ENCODE results near the gene POLR3B.
"Not testable (repeated sequence)": the region's sequence is repeated elsewhere in the genome, so short reads cannot be mapped to it uniquely, and the experiment has no call there.

POLR3B gene

GRCh38 chr12:106477627-106478026, 120.1 kb downstream of the POLR3B start:
- not testable (repeated sequence) for DNase-seq

DNA sequence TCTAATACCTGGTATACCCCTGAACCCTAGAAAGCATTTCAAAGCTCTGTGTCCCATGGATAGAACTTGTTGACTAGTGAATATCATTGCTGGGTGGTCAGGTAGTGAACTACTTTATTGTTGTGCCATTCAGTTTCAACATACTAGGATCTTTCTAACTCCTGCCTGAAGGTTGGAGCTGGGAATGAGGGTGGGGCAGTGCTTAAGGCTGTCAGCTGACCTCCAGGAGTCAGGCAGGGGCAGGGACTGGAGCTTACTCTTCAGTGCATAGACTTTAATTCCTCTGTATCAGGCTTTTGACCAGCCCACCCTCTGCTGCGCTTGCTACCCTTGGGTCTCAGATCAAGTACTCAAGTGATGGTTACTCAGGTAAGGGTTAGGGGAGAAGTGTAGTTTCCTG, 122.7 kb downstream of the POLR3B start:
- no peak for DNase-seq

DNA sequence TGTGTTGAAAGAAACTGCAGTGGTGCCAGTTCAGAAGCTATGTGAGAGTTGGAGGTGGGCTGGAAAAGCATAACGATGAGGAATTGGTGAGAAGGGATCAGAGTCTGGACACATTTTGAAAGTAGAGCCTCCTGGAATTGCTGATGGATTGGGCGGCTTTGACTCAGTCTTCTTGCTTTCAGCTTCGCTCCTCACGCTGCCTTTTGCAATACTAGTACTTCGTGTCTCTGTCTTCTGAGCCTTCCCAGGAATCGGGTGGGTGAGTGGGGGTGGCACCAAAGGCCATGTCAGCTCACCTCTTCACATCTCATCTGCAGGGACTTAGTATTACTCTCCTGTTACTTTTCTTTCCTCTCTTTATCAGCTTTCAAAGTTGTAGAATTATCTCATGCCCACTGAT, 123.7 kb downstream of the POLR3B start:
- no peak for DNase-seq

- DNase-seq: no peak
Measured at GRCh38 chr12:106487664-106488063, 130.1 kb downstream of the POLR3B start.

DNA sequence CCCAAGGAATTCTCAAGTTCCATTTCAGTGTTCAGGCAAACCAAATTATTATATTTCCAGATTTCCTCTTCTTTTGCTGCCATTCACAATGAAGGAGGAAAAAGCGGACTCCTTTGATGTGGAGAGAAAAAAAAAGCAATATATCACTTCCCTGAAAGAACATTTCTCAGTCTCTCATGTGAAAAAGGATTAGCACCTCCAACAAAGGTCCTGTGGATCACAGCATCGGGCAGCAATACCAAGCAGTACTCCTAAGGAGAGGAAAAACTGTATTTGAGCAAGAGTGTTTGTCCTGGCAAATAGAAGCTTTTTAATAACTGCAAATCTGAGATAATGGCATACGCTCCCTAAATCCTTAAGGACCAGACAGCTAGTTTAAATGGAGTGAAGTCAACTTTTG, 131.3 kb downstream of the POLR3B start:
- DNase-seq: no peak

DNA sequence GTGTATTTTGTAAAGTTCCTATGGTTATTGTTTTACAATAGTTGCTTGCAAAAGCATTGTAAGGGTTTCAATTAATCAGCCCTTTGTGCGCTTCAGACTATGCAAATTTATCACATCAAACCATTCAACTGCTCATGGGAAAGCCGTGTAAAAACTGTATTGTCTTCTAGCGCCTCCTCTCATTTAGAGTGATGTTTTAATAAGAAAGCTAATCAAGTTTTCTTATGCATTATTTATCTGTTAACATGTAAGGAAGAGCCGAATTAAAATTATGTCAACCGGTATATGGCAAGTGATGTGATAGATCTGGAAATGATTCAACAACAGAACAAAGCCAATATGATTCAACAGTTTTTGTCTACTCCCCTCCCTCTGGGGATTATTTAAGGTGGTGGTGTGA, 132.7 kb downstream of the POLR3B start:
- DNase-seq: no peak

- DNase-seq: no peak
Measured at GRCh38 chr12:106492857-106493256, 135.3 kb downstream of the POLR3B start.

GRCh38 chr12:106493531-106493930, 136.0 kb downstream of the POLR3B start:
- no peak for DNase-seq

DNA sequence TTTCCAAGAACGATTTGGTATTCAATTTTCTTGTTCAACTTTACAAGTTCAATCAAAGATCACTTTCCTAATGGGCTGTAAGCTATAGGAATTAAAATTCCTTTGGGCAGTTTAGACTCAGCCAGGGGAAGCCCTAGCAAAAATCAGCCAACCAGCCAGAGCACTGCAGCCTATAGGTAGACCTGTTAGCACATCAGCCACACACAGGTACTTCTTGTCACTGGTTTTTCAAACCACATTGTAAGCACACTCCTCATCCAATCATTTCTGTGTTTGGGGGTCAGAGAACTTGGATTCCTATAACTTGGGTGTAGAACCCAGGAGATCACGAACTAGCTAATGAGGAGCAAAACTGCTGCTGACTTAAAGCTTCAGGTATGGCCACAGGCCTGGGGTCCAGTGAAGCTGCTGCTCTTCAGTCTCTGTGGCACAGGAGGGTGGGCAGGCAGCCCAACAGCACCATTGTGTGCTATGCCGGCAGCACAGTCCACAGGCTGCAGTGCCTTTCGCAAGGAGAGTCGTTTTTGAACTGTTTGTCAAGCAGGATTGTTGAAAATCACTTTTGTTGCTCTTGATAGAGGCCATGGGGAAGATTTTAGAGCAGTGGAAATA, 137.9 kb downstream of the POLR3B start:
- no peak for DNase-seq

- DNase-seq: no peak
Measured at GRCh38 chr12:106498056-106498455, 140.5 kb downstream of the POLR3B start.

DNA sequence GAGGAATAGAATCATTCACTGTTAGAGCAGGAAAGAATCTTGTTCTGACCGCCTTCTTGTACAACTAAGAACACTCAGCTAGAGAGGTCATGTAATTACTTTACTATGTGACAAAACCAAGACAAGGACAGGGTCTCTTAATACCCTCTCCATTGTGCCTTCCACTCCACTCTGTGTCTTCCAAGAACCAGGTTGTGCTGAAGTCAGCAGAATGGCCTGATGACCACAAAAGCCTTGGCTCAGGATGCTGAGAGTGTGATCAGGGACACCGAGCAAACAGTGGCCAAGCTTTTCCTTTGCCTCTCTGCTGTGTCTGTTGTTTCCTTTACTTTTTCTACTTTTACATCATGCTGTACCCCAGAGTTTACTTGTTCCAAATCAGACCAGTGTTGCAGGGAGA, 142.1 kb downstream of the POLR3B start:
- DNase-seq: no peak

DNA sequence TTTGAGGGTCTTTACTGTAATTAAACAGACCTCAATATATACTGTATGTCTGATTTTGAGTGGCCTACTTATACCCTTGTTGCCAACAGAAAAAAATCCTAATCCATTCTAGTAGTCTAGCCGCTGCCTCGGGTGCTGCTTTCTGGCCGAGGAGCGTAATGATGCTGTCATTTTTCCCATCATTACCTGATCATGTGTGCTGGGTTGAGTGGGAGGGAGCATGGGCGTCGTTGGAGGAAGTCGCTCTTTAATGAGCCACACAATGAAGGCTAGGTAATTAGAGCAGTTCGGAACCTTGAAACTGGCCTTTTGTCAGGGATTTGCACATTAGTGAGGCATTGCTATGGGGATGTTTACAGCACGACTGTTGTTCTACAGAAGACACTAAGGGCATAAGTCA, 149.1 kb downstream of the POLR3B start:
- DNase-seq: no peak

- no peak for DNase-seq
Measured at GRCh38 chr12:106508966-106509365, 151.4 kb downstream of the POLR3B start.

GRCh38 chr12:106511365-106511764, 153.8 kb downstream of the POLR3B start:
- no peak for DNase-seq

DNA sequence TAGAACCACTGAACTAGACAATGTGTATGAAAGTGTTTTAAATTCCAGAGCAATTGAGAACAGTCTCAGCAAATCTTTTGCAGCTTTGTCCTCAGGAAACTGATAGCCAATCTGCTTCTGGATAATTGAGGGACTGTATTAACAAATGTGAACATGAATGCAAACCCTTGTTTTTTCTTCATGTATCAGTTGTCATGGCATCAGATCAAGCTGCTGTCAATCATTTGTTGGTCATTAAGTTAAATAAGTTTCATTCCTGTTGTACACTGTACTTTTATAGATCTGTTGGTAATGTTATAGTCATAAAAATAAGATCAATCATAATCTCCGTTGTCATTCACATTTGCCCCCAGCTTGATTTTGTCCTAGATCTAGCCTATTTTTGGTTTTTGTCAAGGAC, 159.8 kb downstream of the POLR3B start:
- DNase-seq: no peak

DNA sequence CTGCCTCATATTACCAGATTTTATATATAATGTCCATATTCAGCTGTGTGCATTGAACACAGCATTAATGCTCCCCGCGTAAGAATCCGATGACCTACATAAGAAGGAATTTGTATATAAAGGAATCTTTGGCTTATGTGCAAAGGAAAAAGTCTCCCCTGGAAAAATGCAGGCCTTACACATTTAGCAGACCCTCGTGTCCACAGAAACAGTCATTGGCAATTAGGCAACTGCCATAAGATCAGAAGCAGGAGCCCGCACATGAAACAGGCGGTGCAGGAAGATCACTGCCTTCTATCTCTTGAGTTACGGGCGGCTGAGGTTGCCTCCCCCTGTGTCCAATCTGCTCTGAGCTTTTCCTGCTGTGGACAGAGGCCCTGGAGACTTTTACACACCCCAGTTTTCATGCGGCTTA, 162.1 kb downstream of the POLR3B start:
- DNase-seq: no peak

DNA sequence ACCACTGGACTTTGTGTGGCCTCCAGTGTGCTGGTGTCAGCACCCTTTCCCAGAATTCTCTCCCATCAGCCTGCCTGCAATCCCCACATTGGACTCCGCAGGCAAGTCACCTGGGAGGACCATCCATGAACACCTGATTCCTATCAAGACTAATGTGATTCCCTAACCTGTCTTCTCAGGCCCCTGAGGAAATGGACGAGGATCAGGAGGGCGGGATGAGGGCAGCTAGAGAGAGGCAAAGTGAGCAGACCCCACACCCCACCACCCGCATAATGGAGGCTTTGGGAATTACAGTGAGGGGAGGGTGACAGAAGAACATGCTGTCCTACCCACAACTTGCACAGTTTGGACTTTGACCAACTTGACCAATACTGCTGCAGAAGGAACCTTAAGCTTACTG, 164.4 kb downstream of the POLR3B start:
- DNase-seq: no peak

GRCh38 chr12:106522708-106523107, 165.2 kb downstream of the POLR3B start:
- DNase-seq: no peak

GRCh38 chr12:106527356-106527755, 169.8 kb downstream of the POLR3B start:
- no peak for DNase-seq

DNA sequence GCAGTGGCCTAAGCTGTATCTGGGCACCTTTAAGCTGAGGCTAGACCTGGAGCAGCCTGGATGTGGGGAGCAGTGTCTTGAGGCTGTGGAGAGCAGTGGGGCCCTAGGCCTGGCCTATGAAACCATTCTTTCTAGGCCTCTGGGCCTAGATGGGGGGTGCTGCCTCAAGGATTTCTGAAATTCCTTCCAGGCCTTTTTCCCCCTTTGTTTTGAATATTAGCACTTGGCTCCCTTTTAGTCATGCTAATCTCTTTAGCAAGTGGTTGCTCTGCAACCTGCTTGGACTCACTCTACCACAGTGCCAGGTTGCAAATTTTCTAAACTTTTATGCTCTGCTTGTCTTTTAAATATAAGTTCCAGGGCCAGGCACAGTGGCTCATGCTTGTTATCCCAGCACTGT, 183.7 kb downstream of the POLR3B start:
- no peak for DNase-seq

DNA sequence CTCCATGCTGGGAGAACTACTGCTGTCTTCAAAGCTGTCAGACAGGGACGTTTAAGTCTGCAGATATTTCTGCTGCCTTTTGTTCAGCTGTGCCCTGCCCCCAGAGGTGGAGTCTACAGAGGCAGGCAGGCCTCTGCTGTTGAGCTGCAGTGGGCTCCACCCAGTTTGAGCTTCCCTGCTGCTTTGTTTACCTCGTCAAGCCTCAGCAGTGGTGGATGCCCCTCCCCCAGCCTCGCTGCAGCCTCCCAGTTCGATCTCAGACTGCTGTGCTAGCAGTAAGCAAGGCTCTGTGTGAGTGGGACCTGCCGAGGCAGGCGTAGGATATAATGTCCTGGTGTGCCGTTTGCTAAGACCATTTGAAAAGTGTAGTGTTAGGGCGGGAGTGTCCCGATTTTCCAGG, 193.9 kb downstream of the POLR3B start:
- DNase-seq: no peak

DNA sequence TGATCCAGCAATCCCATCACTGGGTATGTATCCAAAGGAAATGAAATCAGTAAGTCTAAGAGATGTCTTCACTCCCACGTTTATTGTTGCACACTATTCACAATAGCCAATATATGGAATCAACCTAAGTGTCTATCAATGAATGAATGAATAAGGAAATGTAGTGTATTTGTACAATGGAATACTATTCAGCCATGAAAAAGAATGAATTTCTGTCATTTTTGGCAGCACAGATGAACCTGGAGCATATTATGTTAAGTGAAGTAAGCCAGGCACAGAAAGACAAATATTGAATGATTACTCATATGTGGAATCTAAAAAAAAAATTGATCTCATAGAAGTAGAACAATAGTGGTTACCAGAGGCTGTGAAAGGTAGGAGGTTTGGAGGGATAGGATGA, 194.7 kb downstream of the POLR3B start:
- no peak for DNase-seq
